ENCODE measurements around the gene STXBP5L.

STXBP5L gene

DNA sequence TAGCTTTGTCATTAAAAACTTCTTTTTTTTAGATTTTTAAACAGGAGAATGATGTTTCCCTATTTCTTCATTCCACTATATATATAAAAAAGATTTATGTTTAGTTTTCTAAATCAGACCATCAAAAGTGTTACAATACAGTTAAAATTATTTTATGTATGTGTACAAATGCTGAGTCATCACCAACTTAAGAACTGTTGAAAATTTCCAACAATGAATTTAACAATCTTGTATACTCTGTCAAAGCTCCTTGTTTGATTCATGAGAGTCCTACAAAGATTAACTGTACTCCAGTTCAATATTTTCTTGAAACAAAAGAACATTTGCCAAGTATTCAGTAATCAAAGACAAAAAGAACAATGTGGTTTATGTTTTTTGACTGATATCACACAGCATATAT is 555.7 kb downstream of the STXBP5L start:
- H3K9me3 ChIP-seq (ENCODE audit: control insufficient read depth, insufficient read depth, low read length) = no peaks in the 10 kb centered on the region
- H3K4me1 ChIP-seq (ENCODE audit: control insufficient read depth, insufficient read depth, low read length) = no peaks in the 10 kb centered on the region
- H3K27ac ChIP-seq (ENCODE audit: low read length) = no peak overlapping the region
- no peak overlapping the region for H3K4me3 ChIP-seq (ENCODE audit: low read length)
- peaks cover 10% of the 10 kb centered on the region; the same call in 1 of the 2 replicates for H3K36me3 ChIP-seq (ENCODE audit: control insufficient read depth, insufficient read depth, low read length)
- DNase-seq (ENCODE audit: low read depth, low spot score) = no peak
- H3K27me3 ChIP-seq (ENCODE audit: control insufficient read depth, insufficient read depth, low read length) = no peaks in the 10 kb centered on the region

DNA sequence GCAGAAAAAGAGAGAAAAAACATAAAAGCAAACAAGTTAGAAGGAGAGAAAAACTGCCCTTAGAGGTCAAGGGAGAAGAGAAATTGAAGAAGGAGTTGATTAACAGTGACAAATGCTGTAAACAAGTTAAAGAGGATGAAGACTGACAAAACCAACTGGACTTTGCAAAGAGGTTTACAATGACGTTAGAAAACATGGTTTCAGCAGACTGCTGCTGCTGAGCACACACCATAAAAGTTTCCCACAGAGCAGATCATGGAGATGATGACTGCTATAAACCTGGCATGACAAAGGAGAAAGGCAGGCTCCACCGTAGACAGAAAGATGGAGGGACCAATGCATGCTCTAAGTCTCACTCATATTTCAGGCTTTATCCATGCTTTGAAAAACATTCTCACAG is 559.1 kb downstream of the STXBP5L start:
- no peaks in the 10 kb centered on the region for H3K4me1 ChIP-seq (ENCODE audit: control insufficient read depth, insufficient read depth, low read length)
- H3K36me3 ChIP-seq (ENCODE audit: control insufficient read depth, insufficient read depth, low read length) = peaks cover 9% of the 10 kb centered on the region; the same call in 1 of the 2 replicates
- no peaks in the 10 kb centered on the region for H3K9me3 ChIP-seq (ENCODE audit: control insufficient read depth, insufficient read depth, low read length)
- no peaks in the 10 kb centered on the region for H3K27me3 ChIP-seq (ENCODE audit: control insufficient read depth, insufficient read depth, low read length)
- no CpG with 5 or more reads among the region's 2 CpGs for WGBS (ENCODE audit: insufficient coverage, insufficient read length)
- H3K27ac ChIP-seq (ENCODE audit: low read length) = no peak overlapping the region
- DNase-seq (ENCODE audit: low read depth, low spot score) = no peak
- no peak overlapping the region for H3K4me3 ChIP-seq (ENCODE audit: low read length)

DNA sequence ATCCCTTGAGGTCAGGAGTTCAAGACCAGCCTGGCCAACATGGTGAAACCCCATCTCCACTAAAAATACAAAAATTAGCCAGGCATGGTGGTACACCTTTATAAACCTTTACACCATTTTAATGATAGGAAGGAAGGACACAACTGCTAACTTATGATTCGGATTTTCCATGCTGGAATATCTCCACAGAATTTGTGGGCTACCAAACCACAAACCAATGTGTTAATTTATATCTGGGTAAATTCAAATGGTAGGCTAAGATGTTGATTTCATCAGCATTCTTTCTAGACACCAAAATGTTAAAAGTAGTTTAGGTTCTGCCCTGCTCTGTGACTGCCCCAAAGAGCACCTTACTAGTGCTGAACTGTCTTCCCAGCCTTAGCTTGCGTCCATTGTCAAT is 565.0 kb downstream of the STXBP5L start:
- no CpG with 5 or more reads among the region's 2 CpGs for WGBS (ENCODE audit: insufficient coverage, insufficient read length)
- DNase-seq (ENCODE audit: low read depth, low spot score) = no peak
- Histone ChIP-seq H3K4me3 (ENCODE audit: low read length) (no peak overlapping the region), H3K9me3 (ENCODE audit: control insufficient read depth, insufficient read depth, low read length) (no peaks in the 10 kb centered on the region), H3K27me3 (ENCODE audit: control insufficient read depth, insufficient read depth, low read length) (no peaks in the 10 kb centered on the region), H3K27ac (ENCODE audit: low read length) (no peak overlapping the region), H3K4me1 (ENCODE audit: control insufficient read depth, insufficient read depth, low read length) (no peaks in the 10 kb centered on the region), H3K36me3 (ENCODE audit: control insufficient read depth, insufficient read depth, low read length) (no peaks in the 10 kb centered on the region; the same call in 1 of the 2 replicates)
